ENCODE measurements around the gene NPR2. TPM values are rescaled to one million over a fixed set of nuclear protein-coding genes. Genes with fewer than 3 reads are reported as not detected.

NPR2 gene
- total RNA-seq, 2 donors from 2014 or later = 22.9 to 26.0 TPM

DNA sequence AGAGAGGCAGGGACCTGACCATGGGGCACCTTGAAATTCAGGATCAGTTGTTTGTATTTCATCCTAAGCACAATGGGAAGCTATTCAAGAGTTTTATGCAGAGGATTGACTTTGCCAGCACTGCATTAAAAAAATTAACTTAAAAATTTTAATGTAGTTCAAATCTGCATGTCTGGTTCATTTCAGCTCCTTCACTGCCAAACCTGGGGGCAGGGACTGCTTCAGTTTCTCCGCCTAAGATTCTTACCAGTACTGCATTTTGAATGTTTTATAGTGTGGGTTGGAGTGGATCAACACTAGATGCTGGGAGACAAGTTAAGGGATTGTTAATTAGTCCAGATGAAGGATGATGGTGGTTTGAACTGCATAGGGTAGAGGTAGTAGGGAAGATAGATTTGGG, 21.6 kb upstream of the NPR2 start:
- no peaks in the 10 kb centered on the region for H3K36me3 Mint-ChIP-seq (ENCODE audit: low read depth)
- H3K9me3 ChIP-seq (ENCODE audit: control insufficient read depth, low read length) = no peaks in the 10 kb centered on the region
- H3K4me1 ChIP-seq (ENCODE audit: control insufficient read depth, insufficient read depth, low read length) = no peaks in the 10 kb centered on the region
- no peak overlapping the region for H3K27ac Mint-ChIP-seq
- WGBS, 2 experiments (ENCODE audit: insufficient coverage in 1 of 2, insufficient read length in 1 of 2) = 95 to 100% methylated on average over 1 of the region's 1 CpG
- no peaks in the 10 kb centered on the region for H3K9me3 Mint-ChIP-seq
- no peak for DNase-seq
- no peaks in the 10 kb centered on the region for H3K27me3 ChIP-seq (ENCODE audit: control insufficient read depth, insufficient read depth, low read length, poor library complexity, severe bottlenecking)
- no peaks in the 10 kb centered on the region for H3K4me1 Mint-ChIP-seq
- no peaks in the 10 kb centered on the region for H3K36me3 ChIP-seq (ENCODE audit: control insufficient read depth, insufficient read depth, low read length)
- no peaks in the 10 kb centered on the region for H3K27me3 Mint-ChIP-seq (ENCODE audit: insufficient read depth)
- no peak overlapping the region for H3K27ac ChIP-seq (ENCODE audit: low read depth, low read length)
- TF ChIP-seq CTCF (conservative IDR thresholded peaks at IDR 0.05) = no peak
- no peak overlapping the region for H3K4me3 ChIP-seq (ENCODE audit: low read length)
- H3K4me3 Mint-ChIP-seq = no peak overlapping the region
- no peak overlapping the region for H3K9ac ChIP-seq (ENCODE audit: extremely low read depth, low read length, poor library complexity, severe bottlenecking)

GRCh38 chr9:35771075-35771433, 20.3 kb upstream of the NPR2 start:
- Mint-ChIP-seq H3K36me3 (ENCODE audit: low read depth) (no peaks in the 10 kb centered on the region), H3K9me3 (no peaks in the 10 kb centered on the region), H3K4me1 (peaks cover 12% of the 10 kb centered on the region), H3K4me3 (no peak overlapping the region), H3K27ac (no peak overlapping the region), H3K27me3 (ENCODE audit: insufficient read depth) (no peaks in the 10 kb centered on the region)
- no peak for DNase-seq
- Histone ChIP-seq H3K36me3 (ENCODE audit: control insufficient read depth, insufficient read depth, low read length) (no peaks in the 10 kb centered on the region), H3K27me3 (ENCODE audit: control insufficient read depth, insufficient read depth, low read length, poor library complexity, severe bottlenecking) (no peaks in the 10 kb centered on the region), H3K4me3 (ENCODE audit: low read length) (no peak overlapping the region), H3K27ac (ENCODE audit: low read depth, low read length) (no peak overlapping the region), H3K9ac (ENCODE audit: extremely low read depth, low read length, poor library complexity, severe bottlenecking) (no peak overlapping the region), H3K4me1 (ENCODE audit: control insufficient read depth, insufficient read depth, low read length) (no peaks in the 10 kb centered on the region), H3K9me3 (ENCODE audit: control insufficient read depth, low read length) (no peaks in the 10 kb centered on the region)
- 95 to 100% methylated on average over 1 to 3 of the region's 4 CpGs for WGBS, 2 experiments (ENCODE audit: insufficient coverage in 1 of 2, insufficient read length in 1 of 2)
- TF ChIP-seq CTCF (conservative IDR thresholded peaks at IDR 0.05) = no peak

- no peaks in the 10 kb centered on the region for H3K36me3 Mint-ChIP-seq (ENCODE audit: low read depth)
- WGBS, 2 experiments (ENCODE audit: insufficient coverage in 1 of 2, insufficient read length in 1 of 2) = 82% methylated on average over 1 of the region's 1 CpG; no CpG with 5 or more reads in 1 of the 2 experiments
- no peak overlapping the region for H3K27ac Mint-ChIP-seq
- no peaks in the 10 kb centered on the region for H3K36me3 ChIP-seq (ENCODE audit: control insufficient read depth, insufficient read depth, low read length)
- H3K4me3 Mint-ChIP-seq = no peak overlapping the region
- no peaks in the 10 kb centered on the region for H3K4me1 ChIP-seq (ENCODE audit: control insufficient read depth, insufficient read depth, low read length)
- H3K4me3 ChIP-seq (ENCODE audit: low read length) = no peak overlapping the region
- no peak overlapping the region for H3K9ac ChIP-seq (ENCODE audit: extremely low read depth, low read length, poor library complexity, severe bottlenecking)
- no peaks in the 10 kb centered on the region for H3K27me3 Mint-ChIP-seq (ENCODE audit: insufficient read depth)
- TF ChIP-seq CTCF (conservative IDR thresholded peaks at IDR 0.05) = no peak
- no peaks in the 10 kb centered on the region for H3K9me3 Mint-ChIP-seq
- H3K4me1 Mint-ChIP-seq = peaks cover 14% of the 10 kb centered on the region
- no peak for DNase-seq
- no peaks in the 10 kb centered on the region for H3K27me3 ChIP-seq (ENCODE audit: control insufficient read depth, insufficient read depth, low read length, poor library complexity, severe bottlenecking)
- H3K9me3 ChIP-seq (ENCODE audit: control insufficient read depth, low read length) = no peaks in the 10 kb centered on the region
- H3K27ac ChIP-seq (ENCODE audit: low read depth, low read length) = no peak overlapping the region
These were observed 19.9 kb upstream of the NPR2 start for GRCh38 chr9:35771534-35771933.
